Smooth muscle cell of the brain vasculature (primary cell): ENCODE data around the gene FCSK.
A peak's percentile ranks its signal among the peaks of the same experiment; 100 is the strongest.
"Not testable (repeated sequence)": the region's sequence is repeated elsewhere in the genome, so short reads cannot be mapped to it uniquely, and the experiment has no call there.

Experiments used
- DNase-seq: peaks from one replicate; pipeline ENCODE4 v3.0.0-alpha.2; 2012; ENCODE audit warnings: low read depth, low spot score

FCSK gene

DNA sequence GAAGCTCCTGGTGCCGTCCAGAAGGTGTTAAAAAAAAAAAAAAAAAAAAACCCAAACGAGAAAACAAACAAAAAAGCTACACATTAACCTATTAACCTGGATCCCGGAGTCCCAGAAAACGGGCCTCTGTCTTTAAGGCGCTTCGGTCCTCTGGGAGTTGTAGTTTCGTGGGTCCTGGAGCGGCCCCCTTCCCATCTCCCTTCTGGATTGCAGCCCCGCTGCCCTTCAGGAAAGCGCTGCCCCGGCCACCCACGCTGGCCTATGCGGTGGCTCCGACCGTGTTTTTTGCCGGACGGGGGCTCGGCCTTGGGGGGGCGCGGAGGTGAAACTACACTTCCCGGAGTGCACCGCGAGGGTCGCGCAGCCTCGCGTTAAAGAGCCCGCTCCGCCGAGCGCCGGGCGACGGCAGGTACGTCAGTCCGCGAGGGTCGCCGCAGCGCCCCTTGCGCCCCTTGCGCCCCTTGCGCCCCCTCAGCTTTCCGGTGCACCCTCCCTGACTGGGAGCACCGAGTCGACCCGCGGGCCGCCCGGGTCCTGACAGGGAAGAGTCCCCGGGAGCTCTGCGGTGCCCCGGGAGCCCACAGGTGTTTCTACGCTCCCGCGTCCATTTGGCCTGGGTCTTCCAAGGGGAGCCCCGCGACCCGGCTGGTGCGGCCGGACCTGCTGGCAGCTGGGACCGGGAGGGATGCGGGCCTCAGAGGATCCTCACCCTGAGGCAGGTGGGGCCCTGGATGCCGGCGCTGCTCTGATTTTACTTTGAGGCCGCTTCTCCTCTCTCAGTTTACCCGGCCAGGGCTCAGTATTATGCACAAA, at the start of gene FCSK:
TSS of gene FCSK (plus strand) at position 374 of the 813 bp plus-strand sequence. CDS start 8,596 bp downstream, outside the sequence.
- no peak for DNase-seq

DNA sequence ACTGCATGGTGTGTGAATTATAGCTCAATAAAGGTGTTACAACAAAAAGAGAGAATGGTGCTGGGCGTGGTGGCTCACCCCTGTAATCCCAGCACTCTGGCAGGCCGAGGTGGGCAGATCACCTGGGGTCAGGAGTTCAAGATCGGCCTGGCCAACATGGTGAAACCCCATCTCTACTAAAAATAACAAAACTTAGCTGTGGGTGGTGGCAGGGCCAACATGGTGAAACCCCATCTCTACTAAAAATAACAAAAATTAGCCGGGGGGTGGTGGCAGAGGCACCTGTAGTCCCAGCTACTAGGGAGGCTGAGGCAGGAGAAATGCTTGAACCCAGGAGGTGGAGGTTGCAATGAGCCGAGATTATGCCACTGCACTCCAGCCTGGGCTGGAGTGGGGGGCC, 48.3 kb upstream of the FCSK start:
- not testable (repeated sequence) for DNase-seq

DNA sequence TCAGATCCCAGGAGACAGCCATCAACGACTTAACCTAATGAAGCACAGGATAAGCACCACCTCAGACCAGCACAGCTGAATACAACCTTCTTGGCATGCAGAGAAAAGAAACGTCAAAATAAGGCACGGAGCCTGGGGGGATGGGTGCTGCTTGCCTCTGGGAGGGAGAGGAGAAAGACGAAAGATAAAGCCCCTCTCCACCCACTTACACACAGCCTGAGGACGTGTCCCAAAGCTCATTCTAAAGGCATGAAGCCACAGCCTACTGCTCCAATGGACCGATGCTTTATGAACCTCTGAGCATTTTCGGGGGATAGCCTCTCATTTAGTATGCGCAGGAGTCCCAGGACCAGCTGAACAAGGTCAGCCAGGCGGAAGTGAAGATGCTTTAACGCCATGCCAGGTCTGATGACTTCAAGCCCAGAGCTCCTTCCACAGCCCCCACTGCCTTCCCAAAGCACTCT, 46.6 kb upstream of the FCSK start:
- no peak for DNase-seq

DNA sequence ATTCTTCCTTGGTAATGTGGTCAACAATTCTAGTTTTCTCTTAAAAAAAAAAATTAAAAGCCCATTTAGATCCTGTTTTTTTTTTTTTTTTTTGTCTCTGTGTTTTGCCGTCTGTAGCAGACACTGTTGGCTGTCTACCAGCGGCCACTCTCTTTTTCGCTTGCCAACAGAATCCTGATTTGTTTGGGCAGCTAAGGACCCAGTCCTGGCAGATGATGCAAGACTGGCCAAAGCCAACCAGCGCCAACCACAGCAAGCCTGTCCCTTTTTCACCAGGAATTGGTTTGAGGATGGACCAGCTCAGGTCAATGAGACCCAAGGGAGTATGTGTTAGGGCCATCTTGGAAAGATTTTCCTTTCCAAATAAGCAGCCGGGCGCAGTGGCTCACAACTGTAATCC, 43.7 kb upstream of the FCSK start:
- no peak for DNase-seq

DNA sequence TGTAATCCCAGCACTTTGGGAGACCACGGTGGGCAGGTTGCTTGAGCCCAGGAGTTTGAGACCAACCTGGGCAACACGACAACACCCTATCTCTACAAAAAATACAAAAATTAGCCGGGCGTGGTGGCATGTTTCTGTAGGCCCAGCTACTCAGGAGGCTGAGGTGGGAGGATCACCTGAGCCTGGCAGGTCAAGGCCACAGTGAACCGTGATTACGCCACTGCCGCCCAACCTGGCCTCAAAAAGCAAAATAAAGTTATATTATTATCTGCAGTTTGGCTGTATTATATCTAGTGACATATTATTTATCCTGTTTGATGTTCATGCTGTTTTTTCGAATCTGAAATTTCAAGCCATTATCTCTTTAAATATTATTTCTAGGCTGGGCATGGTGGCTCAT, 42.0 kb upstream of the FCSK start:
- DNase-seq: no peak

DNA sequence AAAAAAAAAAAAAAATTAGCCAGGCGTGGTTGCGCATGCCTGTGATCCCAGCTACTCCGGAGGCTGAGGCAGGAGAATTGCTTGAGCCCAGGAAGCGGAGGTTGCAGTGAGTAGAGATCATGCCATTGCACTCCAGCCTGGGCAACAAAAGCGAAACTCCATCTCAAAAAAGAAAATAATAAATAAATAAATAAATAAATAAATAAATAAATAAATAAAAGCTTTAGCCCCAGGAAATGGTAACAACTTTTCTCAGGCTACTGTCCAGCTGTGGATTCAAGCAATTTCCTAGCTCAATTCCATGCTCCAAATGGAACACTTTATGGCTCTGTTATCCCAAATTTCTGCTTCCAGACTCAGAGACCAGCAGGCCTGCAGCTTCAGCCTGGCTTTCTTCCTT, 40.8 kb upstream of the FCSK start:
- DNase-seq: not testable (repeated sequence)

DNA sequence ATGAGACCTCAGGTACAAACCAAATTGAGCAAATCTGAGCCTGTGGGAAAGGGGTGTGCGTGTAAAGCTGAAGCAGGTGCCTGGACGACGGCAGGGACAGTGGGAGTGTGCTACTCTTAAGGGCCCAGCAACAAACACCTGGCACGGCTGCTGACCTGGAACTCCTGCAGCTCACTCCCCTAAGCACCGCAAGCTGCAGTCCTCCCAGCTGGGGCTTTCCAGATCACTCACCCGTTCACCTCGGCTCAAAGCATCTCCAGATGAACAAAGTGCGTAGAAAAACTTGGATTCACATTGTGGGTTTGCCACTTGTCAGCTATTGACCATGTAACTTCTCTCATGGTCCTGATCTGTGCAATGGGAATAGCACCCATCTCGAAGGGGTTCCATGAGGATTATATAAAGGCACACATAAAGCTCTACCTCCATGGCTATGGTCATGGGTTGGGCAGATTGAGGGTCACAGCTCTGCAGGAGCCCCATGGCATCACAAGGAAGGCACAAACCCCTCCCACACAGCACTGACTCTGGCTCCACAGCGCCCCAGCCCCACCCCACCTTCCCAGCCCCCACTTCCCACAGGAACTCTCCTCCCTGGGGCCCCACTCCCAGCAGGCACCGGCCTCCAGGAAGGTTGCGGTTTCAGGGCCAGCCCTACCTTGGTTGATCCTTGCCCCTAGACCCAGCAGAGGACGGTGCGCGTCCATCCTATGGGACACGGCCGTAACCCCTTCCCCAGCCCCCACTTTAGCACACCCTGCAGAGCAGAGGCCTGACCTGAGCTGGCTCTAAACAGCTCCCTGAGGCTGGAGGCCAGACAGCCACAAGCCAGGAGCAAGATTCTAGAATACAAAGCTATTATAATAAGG, 37.4 kb upstream of the FCSK start:
- no peak for DNase-seq

DNA sequence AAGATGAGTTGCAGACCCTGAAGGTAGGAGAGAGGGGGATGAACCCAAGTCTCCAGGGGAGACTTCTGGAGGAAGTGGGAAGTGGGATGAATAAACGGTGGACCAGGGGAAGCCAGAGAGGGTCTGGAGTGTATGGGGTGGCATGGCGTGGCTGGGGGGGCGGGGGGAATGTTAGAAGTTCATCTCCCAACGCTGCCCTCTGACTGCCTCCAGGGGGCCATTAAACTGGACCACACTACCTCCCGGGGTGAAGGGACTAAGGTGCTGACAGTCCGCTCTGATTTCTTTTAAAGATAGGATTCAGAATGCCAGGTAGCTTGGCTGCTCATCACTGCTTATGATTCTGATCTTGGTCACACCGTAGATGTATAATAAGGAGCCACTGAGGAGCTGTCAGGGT, 36.7 kb upstream of the FCSK start:
- DNase-seq: no peak

DNA sequence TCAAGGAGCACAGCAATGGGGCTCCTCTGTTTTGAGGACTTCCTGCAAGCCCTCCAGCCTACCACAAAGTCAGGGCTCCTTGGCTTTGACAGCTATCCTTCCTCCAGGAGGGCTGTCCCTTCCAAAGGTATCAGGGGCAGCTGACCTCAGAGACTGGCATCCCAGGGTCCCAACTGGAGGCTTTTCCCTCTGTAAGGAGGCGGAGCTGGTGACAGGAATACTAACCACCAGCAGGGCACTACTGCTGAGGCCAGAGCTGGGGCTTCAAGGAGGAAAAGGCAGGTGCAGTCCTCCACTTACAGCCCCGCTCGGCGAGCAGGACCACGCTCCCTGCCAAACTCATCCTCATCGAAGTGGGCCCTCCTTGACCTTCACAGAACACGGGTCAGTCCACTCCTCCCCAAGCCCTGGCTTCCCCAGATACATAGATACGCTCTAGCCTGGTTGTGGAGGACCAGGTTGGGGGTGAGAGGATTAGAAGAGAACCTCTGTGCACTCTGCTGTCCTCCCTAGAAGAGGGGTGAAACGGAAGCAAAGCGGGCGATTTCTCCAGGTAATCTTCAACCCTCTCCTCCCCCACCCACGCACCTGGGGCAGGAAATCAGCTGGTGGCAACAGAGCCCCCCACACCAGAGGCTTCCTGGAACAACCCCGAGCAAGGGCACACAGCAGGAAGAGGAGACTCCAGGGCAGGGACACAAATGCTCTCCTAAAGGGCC, 36.0 kb upstream of the FCSK start:
- no peak for DNase-seq

DNA sequence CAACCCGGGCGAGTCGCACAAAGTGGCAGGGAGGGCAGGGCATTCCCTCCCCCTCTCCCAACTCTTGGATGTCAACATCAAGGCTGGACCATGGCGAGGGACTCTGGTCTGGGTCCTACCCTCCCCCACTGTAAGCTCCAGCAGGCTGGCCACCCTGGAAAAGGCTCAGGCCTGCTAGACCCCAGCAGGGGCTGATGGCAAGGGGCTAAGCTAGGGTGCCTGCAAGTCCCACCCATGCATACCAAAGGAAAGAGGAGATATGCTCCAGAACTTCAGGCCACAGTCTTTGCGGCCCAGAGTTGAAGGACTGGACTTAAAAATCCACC, 35.4 kb upstream of the FCSK start:
- DNase-seq: no peak

DNA sequence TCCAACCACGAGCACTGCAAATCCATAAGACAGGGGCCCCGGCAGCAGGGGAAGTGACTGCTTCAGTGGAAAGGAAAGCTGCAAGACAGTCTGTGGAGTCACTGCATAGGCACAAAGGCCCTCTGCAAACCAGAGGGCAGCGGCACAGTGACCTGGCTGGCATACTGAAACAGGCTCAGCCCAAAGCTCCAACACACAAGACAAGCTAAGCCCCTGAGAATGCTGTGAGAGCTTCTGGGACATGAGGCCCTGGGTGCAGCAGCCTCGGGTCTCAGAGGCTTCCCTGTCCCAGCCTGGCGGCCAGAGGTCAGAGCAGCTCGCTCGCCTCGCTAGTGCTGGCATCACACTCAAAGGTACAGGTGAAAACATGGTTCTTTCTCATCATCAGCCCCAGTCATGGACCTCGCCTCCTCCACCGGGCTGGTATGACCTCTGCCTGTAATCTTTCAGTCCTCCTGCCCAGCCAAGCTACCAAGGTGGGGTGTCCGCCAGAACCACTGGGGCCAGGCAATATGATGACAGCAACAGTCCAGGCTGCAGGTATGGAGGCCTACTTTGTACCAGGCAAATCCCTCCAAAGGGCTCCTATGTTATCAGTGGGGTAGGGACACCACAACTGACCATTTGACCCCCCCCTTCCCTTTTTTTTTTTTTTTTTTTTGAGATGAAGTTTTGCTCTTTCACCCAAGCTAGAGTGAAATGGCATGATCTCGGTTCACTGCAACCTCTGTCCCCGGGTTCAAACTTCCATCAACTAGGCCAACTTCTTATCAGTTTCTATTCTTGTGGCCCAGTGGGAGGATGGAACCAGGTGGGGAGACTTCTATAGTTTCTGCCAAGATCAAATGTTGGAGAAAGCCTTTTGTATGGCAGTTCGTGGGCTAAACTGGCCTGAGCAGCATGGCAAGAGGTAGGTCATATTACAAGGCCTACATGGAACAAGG, 34.7 kb upstream of the FCSK start:
- DNase-seq: no peak

DNA sequence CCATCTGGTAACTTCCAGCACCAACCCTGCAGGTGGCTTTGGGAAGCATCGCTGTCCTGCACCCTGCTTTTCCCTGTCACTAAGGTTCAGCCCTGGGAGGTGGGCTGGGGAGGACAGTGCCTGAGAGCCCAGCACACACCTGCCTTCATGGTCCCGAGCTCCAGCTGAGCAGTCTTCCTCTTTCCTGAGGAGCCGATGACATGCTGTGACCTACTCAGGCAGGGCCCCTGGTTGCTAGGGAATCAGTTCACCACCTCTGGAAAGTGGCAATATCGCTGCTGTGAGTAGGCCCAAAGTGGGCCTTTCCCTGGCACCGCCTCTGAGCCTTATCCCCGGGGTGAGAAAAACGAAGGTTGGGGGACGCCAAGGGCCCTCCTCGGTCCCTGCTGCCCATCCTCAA, 33.4 kb upstream of the FCSK start:
- DNase-seq: no peak

DNA sequence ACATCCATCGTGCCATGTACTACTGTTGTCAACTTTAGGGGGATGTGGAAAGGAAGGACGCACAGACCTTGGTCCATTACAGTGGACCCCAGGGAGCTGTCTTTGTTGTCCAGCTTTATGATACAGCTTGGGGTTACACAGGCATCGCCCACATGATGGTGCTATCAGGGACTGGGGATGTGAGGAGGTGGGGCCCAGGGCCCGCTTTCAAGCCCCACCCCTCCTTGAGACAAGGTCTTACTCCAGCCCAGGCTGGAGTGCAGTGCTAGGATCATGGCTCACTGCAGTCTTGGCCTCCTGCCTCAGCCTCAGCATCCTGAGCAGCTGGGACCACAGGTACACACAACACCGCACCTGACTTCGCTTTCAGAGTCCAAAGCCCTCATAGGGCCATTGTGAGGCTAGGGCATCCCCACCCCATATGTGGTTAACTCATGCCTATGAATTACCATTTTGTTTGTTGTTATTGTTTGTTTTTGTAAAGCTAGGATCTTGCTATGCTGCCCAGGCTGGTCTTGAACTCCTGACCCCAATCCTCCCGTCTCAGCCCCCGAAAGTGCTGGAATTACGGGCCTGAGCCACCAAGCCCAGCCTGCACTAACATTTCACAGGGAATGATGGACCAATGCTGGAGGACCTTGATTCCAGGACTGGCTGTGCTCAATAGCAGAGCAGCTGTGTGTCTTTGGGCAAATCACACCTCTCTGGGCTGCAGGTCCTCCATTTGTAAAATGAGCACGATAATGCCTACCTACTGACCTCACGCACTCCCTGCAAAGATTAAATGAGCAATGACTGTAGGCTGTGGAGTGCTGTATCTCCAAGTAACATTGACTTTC, 32.7 kb upstream of the FCSK start:
- DNase-seq: no peak

DNA sequence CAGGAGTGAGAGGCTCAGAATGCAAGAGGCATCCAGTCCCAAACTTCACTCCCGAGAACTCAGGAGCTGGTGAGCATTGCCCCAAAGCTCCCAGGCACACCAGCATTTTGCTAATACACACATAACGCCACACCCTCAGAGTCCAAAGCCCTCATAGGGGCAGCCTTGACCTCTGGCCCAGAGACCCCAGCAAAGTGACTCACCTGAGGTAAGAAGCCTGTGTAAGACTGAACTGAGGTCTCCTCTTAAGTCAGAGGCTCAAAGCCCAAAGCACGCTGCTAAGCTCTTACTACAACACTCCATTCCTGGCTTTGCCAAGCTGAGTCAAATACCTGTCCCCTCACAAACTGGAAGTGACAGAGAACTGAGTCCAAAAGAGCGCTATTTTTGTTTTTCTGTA, 31.9 kb upstream of the FCSK start:
- DNase-seq: no peak

DNA sequence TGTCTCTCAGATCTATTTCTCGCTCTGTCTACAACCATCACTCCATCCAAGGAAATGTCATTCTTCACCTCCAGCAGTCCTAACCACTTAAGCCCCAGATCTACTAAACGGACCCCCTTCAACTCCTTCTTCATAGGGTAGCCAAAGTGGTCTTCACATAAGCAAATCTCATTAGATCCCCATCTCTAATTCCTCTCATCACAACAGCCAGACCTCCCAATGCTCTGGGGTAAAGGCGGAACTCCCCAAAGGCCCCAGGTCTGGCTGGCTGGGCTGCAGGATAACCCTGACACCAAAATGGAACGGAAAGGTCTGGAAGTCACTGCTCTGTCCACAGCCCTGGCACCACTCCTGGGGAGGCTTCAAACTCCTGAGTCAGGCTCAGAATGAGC, 26.6 kb upstream of the FCSK start:
- DNase-seq: no peak

DNA sequence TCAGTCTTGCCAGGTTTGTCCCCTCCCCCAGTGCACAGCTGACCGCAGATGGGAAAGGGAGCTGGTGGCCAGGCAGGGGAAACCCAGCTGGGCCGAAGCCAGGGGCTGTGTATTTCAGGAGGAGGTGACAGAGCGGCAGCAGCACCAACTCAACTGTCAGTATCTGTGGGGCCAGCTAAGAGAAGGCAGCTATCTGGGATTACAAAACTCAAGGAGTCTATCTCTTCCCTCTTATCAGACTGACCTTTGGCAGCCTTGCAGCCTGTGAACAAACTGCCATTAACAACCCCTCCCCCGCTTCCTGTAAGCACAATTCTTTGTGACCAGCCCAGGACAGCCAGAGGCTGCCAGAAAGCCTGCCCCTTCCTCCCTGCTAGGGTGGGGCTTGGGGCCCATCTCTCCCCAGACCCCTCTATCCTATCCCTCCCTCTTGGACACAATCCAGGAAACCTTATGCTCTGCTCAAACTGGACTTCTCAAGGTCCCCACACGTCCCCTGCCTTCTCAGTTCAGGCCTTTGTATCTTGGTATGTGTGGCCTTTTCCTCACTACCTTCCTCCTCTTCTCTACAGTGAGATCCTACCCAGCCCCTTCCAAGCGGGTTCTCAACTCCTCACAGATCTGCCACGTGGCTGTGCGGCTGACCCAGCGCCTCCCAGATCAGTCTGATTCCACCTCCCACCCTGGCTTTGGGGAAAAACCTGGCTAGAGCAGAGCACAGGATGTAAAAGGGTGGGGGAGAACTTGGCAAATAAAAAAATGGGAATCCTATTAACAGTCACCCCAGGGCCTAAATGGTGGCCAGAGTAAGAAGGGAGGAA, 26.0 kb upstream of the FCSK start:
- peak; percentile 67 for DNase-seq

DNA sequence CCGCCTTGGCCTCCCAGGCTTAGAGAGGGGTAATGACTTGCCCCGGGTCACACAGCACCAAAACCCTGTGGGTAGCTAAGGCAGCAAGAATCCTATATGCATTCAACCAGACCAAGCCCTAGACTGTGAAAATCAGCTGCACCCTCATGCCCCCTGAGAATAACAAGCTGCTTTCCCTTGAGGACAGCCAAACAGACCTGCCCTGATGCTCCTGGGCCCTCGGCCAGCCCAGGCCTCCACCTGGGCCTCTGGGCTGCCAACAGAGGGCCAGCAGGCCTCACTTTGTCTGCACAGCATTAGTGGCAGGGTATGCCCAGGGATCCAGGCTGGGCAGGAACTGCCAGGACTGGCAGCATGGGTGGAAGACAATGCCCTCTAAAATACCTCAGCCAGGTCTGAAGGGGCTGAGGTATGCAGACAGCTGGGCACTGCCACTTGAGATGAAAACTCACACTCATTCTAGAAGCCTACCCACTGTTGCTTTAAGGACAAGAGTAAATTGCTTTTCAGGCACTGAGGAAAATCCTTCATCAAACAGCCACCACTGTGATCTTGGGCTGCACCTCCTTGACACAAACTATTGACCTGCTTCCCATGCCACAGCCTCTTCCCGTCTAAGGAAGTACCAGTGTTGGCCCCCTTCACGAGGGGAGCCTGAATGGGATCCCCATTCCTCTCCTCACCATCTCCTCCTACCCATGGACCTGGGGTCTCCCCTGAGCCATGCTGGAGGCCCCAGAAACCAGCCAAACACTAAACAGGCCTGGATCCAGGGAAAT, 24.3 kb upstream of the FCSK start:
- DNase-seq: no peak

DNA sequence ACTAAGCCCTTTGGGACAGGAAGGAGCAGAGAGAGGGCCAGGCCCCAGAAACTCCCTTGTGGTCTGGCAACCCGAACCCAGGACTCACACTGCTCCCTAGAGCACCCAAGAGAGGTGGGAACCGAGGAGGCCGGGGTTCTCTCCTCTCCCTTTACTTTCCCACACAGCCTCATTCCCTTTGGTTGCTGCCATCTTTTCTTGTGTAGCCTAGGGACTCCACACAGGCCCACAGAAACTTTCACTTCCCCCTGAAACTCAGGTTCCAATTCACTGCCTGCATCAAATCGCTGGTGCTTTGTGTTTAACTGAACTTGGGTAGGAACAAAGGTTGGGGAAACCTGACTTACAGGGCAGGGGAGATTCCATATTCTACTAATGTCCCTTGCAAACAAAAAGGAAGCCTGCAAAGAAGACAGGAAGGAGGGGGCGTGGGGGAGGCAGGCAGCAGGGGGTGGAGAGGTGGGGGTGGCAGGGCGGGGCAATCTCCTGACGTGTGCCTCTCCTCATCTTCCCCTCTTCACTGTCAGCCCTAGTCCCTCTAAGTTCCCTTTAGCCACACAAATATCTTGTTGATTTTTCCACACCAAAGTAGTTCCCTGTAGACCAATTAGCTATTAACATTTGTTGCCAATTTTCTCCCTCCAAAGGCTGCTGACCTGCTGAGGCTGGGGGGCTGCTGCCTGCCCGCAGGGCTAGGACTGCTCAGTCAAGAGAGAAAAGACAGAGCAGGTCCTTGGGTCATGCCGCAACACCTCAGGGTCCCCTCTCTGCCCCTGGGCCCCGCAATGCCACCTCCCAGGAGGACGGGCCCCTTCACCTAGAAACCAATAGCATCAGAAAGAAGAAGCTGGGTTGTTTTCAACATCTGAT, 23.5 kb upstream of the FCSK start:
- DNase-seq: no peak
